Skin epidermis (tissue), 12 donors: ENCODE measurements around the gene SH3PXD2A.

Experiments used
- H3K27ac ChIP-seq, 21 experiments: fragments of 200-600 bp; sonication (generic) in 11 of 21; one replicate each; pipeline ENCODE4 v1.5.0; 2020; ENCODE audit warnings: mild to moderate bottlenecking in 3 of 21, inconsistent platforms in 2 of 21, moderate library complexity in 2 of 21
- H3K4me3 ChIP-seq, 7 experiments: fragments of 200-600 bp; sonication (generic) in 2 of 7; one replicate each; pipeline ENCODE4 v1.5.0; 2020; ENCODE audit warnings: inconsistent platforms in 2 of 7, mild to moderate bottlenecking in 2 of 7, moderate library complexity in 1 of 7

The SH3PXD2A gene

DNA sequence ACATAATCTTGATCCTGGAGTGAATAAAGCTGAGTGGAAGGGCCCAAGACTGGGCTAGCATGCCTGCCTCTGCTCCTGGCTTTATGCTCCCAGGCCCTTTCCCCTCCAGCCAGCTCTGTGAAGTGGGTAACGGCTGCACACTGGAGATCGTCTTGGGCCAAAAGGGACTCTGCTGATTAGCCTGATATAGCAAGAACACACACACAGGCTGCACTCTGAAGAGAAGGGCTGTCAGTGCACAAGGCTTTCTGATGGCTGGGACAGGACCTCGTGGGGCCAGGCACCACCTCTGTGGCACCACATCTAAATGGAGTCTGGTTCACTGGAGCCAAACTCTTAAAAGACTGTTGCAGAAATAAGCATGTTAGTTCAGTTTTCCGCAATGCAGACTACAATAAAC lies 200.5 kb downstream of the SH3PXD2A start:
- Histone ChIP-seq H3K27ac (no peak overlapping the region), H3K4me3 (no peak overlapping the region)

DNA sequence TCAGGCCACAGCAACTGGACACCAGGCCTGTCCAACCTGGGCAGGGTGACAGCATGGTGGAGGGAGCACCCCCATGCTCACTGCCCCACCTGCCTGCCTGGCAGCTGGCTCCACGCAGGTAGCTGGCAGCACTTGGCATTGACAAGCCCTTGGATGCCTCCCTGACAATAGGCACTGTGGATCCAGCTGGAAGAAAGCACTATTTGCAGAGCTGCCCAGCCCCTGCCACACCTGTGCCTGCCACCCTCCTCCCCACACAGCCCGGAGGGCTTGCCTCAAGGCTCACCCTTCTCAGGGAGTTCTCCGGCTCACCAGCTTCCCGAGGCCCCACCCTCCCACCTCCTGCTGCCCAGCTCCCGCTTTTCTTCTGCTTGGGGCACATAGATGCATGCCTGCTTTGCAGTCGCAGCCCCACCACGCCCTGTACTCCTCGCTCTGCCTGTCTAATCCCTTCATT lies 201.8 kb downstream of the SH3PXD2A start:
- peak overlapping the region in 8 of 21 experiments; percentile 8 to 67 (median 28) for H3K27ac ChIP-seq
- H3K4me3 ChIP-seq, result no peak overlapping the region

DNA sequence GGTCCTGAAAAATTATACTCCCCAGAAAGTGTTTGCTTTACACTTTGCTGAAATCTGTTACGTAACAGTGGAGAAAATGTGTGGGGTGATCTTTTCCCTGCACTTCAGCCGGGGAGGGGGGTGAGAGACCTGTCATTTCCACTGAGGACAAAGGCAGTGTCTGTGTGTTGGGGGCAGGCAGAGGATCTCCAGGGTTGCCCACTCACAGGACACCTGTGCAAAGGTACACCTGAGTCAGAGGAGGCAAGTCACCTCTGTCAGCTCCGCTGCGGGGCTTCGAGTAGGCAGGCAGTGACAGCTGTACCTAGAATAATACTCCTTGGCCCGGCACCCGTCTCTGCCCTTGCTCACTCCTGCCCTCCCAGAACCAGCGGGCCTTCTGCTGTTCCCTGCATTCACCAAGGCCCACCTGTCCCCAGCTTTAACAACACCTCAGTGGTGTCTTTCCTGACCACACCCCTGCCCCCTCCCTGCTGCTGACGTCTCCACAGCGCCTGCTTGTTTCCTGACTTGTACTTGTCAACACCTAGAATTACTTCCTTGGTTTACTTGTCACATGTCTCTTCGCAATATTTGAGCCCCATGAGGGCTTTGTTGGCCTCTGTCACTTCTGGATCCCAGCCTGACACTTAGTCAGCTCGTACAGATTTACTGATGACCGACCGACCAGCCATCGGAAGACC lies 202.6 kb downstream of the SH3PXD2A start:
- Histone ChIP-seq H3K4me3 (no peak overlapping the region), H3K27ac (peak overlapping the region in 9 of 21 experiments; percentile 4 to 67 (median 30))

DNA sequence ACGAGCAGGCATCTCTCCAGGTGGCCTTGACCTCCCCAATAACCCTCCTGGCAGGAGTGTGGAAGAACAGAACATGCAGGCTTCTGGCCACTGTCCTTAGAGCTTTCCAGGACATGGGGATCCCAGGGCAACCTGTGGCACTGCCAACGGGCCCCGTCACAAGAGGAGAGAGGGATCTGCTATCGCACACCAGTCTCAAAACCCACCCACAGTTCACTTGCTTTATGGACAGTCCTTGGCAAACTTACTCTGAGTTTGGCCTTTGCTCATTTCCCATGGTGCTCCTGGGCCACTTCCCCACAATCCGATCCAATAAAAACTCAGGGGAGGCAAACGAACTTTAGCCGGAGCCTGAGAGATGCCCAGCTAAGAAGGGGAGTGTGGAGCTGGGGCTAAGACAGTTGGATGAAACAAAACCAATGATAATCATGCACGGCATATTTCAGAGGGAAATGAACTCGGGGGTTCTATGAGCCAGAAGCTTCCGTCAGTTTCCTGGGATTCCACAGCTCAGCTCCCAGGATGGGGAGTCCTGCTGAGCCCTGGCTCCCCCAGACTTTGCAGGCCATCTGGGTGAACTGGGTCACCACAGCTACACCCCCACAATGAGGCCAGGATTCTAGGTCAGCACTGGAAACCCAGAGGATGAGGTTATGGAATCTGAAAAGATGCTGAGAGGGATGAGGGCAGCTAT lies 203.4 kb downstream of the SH3PXD2A start:
- H3K27ac ChIP-seq, result peak overlapping the region in 7 of 21 experiments; percentile 4 to 67 (median 29)
- H3K4me3 ChIP-seq, result no peak overlapping the region

DNA sequence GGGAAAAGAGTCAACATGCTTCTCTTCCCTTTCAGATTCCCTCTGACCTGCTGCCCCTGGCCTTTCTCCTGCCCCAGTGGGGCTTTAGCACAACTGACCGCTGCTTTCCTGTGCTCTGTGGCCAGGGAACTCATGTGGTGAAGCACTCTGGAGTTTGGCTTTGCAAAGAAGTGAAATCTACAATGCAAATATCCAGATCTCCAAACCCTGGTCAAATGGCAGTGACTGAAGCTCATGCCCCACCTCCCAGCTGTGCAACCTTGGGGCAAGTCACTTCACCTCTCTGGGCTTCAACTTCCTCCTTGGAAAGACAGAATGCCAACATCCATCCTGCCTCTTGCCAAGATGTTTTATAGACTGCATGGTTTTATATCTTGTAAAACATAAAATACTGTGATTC lies 204.0 kb downstream of the SH3PXD2A start:
- peak overlapping the region in 1 of 21 experiments; percentile 4 for H3K27ac ChIP-seq
- H3K4me3 ChIP-seq, result no peak overlapping the region

DNA sequence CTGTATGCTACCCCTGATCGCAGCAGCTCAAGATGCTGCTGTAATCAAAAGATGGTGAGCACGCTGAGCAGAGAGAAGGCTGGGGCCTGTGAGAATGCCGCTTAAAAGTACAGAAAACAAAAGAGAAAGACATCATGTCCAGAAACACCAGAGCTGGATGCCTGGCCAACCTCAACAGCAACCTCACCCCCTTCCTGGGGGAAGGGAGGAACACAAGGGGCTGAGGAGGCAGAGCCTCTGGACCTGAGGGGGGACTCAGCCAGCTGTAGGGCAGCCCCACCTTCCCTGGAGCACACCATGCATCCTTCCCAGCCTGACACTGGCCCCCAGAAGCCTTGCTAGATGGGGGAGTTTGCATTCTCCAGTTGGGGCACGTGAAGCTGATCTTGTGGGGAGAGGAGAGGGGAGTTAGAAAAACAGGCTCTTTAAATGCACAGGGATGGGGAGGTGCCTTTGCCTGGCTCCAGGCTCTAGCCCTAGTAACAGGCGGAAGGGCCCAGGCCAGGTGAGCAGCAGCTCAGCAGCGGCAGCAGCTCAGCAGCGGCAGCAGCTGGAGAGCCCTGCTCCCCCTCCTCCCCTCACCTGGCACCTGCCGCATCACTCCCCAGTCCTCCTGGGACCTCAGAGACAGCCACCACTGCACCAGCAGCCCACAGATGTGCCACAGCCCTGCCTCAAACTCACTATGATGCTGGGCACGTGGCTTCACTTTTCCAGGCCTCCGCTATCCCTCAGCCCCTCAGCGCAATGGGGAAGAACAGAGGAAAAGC lies 205.5 kb downstream of the SH3PXD2A start:
- Histone ChIP-seq H3K27ac (peak overlapping the region in 7 of 21 experiments; percentile 6 to 69 (median 48)), H3K4me3 (no peak overlapping the region)

DNA sequence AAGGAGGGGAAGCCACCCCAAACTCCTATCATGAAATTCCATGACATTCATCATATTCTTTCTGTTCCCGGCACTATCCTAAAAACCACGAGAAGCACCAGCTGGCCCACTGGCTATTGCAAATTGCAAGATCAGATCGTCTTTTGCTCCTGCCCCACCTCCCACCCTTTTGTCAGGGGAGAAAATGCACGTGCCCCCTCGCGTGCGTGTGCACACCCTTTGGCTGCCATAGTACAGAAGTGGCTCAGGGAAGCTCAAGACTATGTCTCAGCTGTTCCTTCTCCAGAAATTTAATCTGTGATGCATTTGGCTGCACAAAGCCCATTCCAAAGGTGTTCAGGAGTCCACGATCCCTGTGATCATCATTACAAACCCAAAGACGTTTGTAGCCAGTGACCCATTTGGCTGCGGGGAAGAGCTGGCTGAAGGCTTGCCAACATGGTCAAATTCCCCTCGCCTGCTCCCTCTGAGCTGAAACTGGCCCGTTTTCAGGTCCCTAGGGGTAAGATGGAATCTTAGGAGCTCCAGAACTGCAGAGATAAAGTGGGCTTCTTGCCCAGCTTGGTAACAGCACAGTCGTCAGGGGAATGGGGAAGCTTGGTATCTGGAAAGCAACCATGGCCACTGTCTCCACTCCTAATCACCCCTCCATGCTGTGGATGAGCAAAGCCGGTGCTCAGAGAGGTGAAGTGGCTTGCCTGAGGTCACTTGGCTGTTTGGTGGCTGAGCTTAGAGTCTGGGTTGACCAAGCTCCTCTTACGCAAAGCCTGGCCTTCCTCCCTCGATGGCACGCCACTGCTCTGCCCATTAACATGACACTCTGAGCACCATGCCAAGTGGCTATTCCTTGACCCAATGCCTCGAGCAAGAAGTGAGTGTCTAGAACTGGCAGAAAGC lies 206.5 kb downstream of the SH3PXD2A start:
- Histone ChIP-seq H3K4me3 (no peak overlapping the region), H3K27ac (peak overlapping the region in 10 of 21 experiments; percentile 1 to 69 (median 44))

DNA sequence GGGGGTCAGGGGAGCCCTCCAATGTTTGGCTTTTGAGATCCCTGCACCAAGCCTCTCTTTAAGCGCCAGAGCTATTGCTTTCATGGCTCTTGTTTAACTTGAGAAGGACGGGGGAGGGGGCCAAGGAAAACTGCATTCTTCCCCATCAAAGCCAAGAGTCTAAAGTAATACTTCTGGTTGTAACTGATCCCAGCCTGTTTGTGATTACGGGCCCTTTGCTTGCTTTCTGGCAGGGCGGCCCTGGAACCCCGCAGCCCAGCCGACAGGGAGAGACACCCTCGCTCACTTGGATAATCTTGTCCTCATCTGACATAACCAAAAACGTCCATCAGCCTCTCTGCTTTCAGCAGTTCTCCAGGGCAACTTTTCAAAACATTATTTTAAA lies 207.1 kb downstream of the SH3PXD2A start:
- Histone ChIP-seq H3K27ac (peak overlapping the region in 8 of 21 experiments; percentile 1 to 73 (median 34)), H3K4me3 (no peak overlapping the region)

DNA sequence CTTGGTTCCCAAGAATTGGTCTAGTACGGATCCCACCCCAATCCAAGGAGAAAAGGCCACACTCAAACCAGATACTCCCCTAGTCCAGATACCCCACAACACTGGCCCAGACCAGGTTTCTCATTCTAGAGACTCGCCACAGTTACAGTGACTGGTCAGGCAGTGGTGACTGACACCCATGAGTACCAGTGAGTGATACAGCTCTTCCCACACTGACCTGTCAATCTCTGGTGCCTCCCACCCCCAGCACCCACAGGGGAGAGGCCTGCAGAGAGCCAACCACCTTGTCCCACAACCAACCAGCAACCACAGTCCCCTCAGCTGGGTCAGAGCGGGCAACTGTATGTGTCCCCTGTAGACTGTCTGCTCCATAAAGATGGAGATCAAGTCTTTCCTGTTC lies 209.1 kb downstream of the SH3PXD2A start:
- H3K27ac ChIP-seq, result peak overlapping the region in 12 of 21 experiments; percentile 7 to 77 (median 49)

DNA sequence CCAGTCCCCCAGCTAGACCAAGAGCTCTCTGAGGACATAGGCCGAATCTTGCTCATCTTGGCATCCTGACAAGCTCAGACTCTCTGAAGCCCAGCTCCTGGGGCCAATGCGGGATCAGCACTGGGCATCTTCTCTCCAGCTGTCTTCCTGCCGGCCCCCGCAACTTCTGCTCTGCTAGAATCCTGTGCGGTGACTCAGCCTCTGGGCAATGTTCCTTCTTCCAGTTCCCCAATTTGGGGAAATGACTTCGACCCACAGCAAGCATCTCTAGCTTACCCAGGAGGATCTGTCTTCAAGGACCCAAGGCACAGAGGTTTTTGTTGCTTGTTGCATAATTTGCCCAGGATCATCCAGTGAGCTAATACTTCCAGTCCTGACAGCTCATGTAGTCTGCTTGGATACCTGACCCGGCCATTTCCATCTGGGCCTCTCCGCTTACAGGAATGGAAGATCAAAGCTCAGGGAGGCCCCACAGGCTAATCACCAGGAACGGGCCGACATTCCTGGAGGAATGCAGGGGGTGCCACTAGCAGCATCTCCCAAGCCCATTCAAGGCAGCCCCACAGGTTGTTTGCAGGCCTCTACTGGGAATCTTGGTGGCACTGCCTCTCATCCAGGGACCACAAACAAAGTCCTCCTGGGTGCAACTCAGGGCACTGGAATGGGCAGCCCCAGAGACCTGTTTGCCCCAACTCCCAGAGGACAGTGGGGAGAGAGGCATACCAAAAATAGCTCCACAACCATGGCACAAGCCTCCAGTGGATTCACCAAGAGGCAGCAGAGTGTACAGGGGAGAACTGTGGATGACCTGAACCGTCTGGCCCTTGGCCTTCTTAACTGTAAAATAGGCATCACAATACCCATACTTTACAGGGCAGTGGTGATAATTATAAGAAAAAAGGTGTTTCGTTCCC lies 210.0 kb downstream of the SH3PXD2A start:
- Histone ChIP-seq H3K27ac (peak overlapping the region in 15 of 21 experiments; percentile 3 to 77 (median 51)), H3K4me3 (no peak overlapping the region)

More for the DNA sequence above, 209.1 kb downstream of the SH3PXD2A start:
- H3K4me3 ChIP-seq, result no peak overlapping the region

DNA sequence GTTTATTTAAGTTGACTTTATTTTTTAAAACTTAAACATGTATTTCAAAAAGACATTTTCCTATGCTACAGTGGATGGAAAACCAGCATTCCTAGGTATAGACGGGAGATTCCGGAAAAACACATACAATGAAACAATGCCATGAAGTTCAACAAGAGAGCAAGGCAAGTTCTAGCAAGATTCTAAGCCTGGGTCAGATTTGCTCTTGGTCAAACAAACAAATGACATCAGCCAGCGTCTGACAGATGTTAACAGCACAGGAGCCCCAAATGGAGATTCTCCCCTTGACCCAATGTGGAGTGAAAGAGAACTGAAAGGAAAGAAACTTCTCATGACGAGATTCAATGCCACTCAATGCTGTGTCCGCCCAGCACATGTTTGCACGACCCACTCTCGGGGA lies 212.0 kb downstream of the SH3PXD2A start:
- Histone ChIP-seq H3K4me3 (no peak overlapping the region), H3K27ac (no peak overlapping the region)

DNA sequence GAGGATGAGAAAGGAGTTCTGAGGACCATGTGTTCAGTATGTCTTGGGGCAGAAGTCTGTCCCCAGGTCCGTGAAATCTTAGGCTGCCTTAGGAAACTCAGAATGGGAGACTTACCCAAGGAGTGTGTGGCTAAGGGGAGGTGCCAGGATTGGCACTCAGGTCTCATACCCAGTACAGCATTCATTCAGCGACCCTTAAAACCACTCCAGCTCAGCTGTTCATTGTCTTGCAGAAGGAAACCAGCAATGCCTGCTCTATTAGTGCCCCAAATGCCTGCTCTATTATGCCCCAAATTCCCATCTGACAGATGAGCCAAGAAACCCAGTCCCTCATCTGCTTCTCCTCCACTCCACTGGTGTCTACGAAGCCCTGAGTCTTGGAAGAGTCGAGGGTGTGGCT lies 214.1 kb downstream of the SH3PXD2A start:
- H3K4me3 ChIP-seq, result no peak overlapping the region
- peak overlapping the region in 7 of 21 experiments; percentile 2 to 56 (median 23) for H3K27ac ChIP-seq

DNA sequence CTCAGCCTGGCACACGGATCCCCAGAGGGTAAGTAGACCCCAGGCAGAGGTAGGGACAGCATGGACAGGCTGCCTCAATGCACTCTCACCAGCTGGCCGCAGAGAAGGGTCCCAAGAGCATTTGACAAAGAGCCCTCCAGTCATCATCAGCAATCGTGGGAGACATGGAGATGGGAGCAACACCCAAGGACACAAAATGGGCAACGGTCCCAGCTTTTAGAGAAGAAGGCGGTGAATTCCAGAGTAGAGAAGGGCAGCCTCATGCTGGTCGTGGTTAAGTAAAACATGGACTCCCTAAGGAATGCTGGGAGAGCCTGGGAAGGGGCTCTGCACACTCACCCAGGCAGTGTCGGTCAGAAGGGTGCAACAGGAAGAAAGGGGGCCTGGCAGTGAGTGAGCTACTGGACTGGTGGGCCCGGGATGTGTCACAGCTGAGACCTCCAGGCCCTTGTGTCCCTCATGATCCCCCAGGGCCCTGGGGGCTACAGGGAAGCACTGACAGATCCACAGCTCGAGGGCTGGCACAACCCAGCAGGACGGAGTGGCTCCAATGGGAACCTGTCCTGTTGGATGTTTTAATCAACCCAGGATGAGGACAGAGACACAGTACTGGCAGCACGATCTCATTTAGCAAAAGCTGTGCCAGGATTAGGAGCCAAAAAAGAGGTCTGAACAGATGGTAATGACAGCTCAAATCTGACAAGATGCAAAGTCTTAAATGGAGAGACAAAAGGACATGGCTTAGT lies 214.8 kb downstream of the SH3PXD2A start:
- Histone ChIP-seq H3K4me3 (no peak overlapping the region), H3K27ac (peak overlapping the region in 4 of 21 experiments; percentile 6 to 56 (median 26))

DNA sequence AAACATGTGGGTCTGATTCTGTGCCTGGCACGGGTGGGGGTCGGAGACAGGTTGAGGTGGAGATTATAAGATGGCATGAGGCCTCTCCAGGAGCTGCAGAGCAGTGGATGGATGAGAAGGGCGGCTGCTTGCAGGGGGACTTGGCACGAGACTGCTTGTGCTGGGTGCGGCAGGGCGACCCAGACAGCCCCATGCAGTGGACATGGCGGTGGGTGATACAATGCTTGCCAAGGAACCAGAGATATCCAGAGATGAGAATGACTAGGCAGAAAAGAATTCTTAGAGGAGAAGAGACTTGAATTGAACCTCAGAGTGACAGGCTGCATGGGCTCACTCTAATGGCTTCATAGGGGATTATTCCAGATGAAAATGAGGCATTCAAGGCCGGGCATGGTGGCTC lies 216.4 kb downstream of the SH3PXD2A start:
- Histone ChIP-seq H3K27ac (peak overlapping the region in 5 of 21 experiments; percentile 36 to 64 (median 60)), H3K4me3 (no peak overlapping the region)

DNA sequence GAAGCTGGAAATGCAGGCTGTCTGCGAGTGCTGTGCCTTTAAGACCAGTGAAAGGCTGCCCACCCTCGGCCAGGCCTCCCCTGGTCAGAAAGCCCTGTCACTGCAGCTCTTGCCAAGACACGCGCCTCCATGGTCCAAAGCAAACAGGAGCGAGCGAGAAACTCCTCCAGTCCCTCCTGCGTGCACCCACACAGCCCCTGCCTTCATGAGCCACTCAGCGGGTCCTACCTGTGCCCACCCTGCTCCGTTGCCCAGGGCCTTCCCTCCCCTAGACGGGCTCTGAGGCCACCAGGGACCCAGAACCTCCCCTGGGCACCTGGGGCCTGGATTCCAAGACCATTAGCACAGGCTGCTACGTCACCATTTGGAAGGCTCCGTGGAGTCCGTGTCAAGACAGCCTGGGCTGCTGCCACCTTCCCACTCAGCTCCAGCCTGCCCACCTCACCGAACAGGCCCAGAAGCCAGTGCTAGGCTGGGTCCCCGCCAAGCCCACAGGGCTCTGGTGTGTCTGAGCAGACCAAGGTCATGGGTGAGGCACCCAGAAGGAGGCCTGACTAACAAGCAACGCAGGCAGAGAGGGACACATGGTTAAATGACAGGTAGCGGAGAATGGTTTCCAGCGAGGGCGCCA lies 217.3 kb downstream of the SH3PXD2A start:
- Histone ChIP-seq H3K4me3 (no peak overlapping the region), H3K27ac (peak overlapping the region in 18 of 21 experiments; percentile 23 to 80 (median 56))

DNA sequence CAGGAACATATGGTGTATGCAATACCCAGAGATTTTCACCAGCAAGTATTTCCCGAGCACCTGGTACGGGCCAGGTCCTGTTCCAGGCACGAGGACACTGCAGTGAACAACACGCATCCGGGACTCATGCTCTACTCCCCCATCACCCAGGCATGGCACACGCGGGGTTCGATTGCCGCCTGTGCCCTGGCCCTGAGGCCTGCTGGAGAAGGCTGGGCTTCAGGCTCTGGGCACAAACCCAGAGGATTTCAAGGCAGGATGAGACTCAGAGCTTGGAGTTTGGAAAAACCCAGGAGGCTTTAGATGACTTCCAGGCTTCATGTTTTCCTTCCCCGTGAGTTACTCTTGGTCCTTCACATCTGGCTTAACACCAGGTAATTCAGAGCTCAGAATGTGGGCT lies 218.4 kb downstream of the SH3PXD2A start:
- no peak overlapping the region for H3K4me3 ChIP-seq
- peak overlapping the region in 14 of 21 experiments; percentile 25 to 80 (median 50) for H3K27ac ChIP-seq

DNA sequence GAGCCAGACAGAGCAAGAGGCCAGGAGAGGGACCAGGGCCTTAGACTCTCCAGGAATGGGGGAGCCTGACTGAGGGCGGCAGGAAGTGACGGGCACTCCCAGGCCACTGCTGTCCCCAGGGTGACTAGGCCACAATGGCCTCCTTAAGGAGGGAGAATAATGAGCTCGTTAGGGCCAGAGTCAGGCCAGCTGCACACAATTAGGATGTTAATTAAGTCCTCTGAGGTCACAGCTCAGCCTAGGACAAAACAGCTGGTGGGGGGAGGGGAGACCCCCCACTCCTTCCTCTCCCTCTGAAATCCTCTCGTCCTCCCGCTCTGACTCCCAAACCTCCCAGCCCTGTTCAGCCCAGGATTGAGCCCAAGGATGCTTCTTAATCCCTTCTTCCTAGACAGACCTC lies 218.9 kb downstream of the SH3PXD2A start:
- no peak overlapping the region for H3K4me3 ChIP-seq
- H3K27ac ChIP-seq, result peak overlapping the region in 8 of 21 experiments; percentile 10 to 67 (median 46)
